Gastroesophageal sphincter (tissue), 3 donors: Measurements from ENCODE around the gene LDB3.

Source experiments
- EP300 ChIP-seq: sonication (generic); formaldehyde crosslinking; IDR thresholded peaks from one replicate; pipeline ENCODE4 v1.6.1; 2017; ENCODE audit warnings: antibody characterized with exemption, mild to moderate bottlenecking
- POLR2A ChIP-seq, 2 donors: fragments of 450-650 bp; IDR thresholded peaks; one replicate each; pipeline ENCODE4 v1.6.1; 2017; ENCODE audit warnings: antibody characterized with exemption in 2 of 2, mild to moderate bottlenecking in 2 of 2, moderate library complexity in 1 of 2
- POLR2AphosphoS5 ChIP-seq: sonication (generic); formaldehyde crosslinking; IDR thresholded peaks from one replicate; pipeline ENCODE4 v1.6.1; 2017; ENCODE audit warnings: antibody characterized with exemption
- TF ChIP-seq, protein P1 (sequence below), 4 experiments: fragments of 200-600 bp in 2 of 4; fragments of 450-650 bp in 2 of 4; sonication (generic) in 1 of 4; IDR thresholded peaks; one replicate each; pipeline ENCODE4 v1.5.1; 2017 to 2019; ENCODE audit warnings: antibody characterized with exemption in 4 of 4, mild to moderate bottlenecking in 2 of 4, moderate library complexity in 2 of 4

DNA sequence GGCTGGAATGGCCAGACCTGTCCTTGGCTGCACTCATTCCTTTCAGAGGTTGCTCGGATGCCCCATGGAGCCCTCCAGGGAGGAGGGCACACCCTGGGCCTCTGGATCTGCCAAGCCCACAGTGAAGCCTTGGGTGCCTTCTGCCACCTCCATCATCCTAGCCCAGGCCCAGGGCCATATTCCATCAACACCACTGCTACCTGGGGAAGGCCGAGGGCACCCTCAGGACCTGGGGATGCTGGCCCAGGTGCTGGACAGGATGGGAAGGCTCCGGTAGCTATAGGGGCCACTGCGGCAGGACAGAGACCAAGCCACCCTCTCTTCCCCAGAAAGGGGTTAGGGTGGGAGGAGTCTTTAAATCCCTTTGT, 13.2 kb upstream of the LDB3 start:
- TF ChIP-seq, protein P1, sequence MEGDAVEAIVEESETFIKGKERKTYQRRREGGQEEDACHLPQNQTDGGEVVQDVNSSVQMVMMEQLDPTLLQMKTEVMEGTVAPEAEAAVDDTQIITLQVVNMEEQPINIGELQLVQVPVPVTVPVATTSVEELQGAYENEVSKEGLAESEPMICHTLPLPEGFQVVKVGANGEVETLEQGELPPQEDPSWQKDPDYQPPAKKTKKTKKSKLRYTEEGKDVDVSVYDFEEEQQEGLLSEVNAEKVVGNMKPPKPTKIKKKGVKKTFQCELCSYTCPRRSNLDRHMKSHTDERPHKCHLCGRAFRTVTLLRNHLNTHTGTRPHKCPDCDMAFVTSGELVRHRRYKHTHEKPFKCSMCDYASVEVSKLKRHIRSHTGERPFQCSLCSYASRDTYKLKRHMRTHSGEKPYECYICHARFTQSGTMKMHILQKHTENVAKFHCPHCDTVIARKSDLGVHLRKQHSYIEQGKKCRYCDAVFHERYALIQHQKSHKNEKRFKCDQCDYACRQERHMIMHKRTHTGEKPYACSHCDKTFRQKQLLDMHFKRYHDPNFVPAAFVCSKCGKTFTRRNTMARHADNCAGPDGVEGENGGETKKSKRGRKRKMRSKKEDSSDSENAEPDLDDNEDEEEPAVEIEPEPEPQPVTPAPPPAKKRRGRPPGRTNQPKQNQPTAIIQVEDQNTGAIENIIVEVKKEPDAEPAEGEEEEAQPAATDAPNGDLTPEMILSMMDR (IDR thresholded peaks at IDR 0.05): no peak
- TF ChIP-seq POLR2A (IDR thresholded peaks at IDR 0.05) (no peak), EP300 (no peak), POLR2AphosphoS5 (no peak)
